GM23248 (cell line): ENCODE results near the gene KIF16B.

Experiments
- EZH2 ChIP-seq: fragments of 200-600 bp; sonication (generic); IDR thresholded peaks from 2 replicates; pipeline ENCODE4 v1.6.1; 2018; ENCODE audit warnings: antibody characterized with exemption, mild to moderate bottlenecking; ENCODE audit not compliant: insufficient read depth, poor library complexity, severe bottlenecking
- EZH2phosphoT487 ChIP-seq: fragments of 200-600 bp; sonication (generic); IDR thresholded peaks from 2 replicates; pipeline ENCODE4 v1.6.1; 2018; ENCODE audit warnings: antibody characterized with exemption, moderate library complexity, mild to moderate bottlenecking, low read depth; ENCODE audit not compliant: insufficient read depth

- no peak for TF ChIP-seq EZH2
- TF ChIP-seq EZH2phosphoT487 = no peak
These were observed 327.4 kb downstream of the KIF16B start for GRCh38 chr20:16245879-16246278.
